GM18909 (cell line): ENCODE measurements around the gene ATP13A5.

Experiments
- ATAC-seq: cut with Tn5 transposase; IDR thresholded peaks from one replicate; pipeline ENCODE4 v1.9.1; 2021; ENCODE audit warnings: mild to moderate bottlenecking; ENCODE audit not compliant: unreplicated experiment, poor library complexity

ATP13A5 gene

GRCh38 chr3:193348686-193349085 lies 29.9 kb downstream of the ATP13A5 start:
- ATAC-seq, result no peak

GRCh38 chr3:193347521-193348501 lies 30.7 kb downstream of the ATP13A5 start:
- ATAC-seq, result no peak

GRCh38 chr3:193346259-193346658 lies 32.3 kb downstream of the ATP13A5 start:
- no peak for ATAC-seq

GRCh38 chr3:193345431-193345830 lies 33.1 kb downstream of the ATP13A5 start:
- no peak for ATAC-seq

GRCh38 chr3:193344486-193344885 lies 34.1 kb downstream of the ATP13A5 start:
- ATAC-seq, result no peak

GRCh38 chr3:193343726-193344222 lies 34.8 kb downstream of the ATP13A5 start:
- no peak for ATAC-seq

- ATAC-seq, result no peak
Measured at GRCh38 chr3:193342551-193342950, 36.0 kb downstream of the ATP13A5 start.

- no peak for ATAC-seq
Measured at GRCh38 chr3:193335031-193335430, 43.5 kb downstream of the ATP13A5 start.

GRCh38 chr3:193333229-193333628 lies 45.3 kb downstream of the ATP13A5 start:
- no peak for ATAC-seq

- ATAC-seq, result no peak
Measured at GRCh38 chr3:193330555-193331204, 47.9 kb downstream of the ATP13A5 start.

GRCh38 chr3:193317682-193318300 lies 60.8 kb downstream of the ATP13A5 start:
- no peak for ATAC-seq

- ATAC-seq, result no peak
Measured at GRCh38 chr3:193314161-193314560, 64.4 kb downstream of the ATP13A5 start.

GRCh38 chr3:193313061-193313958 lies 65.2 kb downstream of the ATP13A5 start:
- ATAC-seq, result no peak

- no peak for ATAC-seq
Measured at GRCh38 chr3:193310914-193311723, 67.4 kb downstream of the ATP13A5 start.

GRCh38 chr3:193305356-193305755 lies 73.2 kb downstream of the ATP13A5 start:
- no peak for ATAC-seq

- no peak for ATAC-seq
Measured at GRCh38 chr3:193301433-193301832, 77.1 kb downstream of the ATP13A5 start.

- ATAC-seq, result no peak
Measured at GRCh38 chr3:193297421-193297820, 81.1 kb downstream of the ATP13A5 start.

- ATAC-seq, result no peak
Measured at GRCh38 chr3:193295985-193296384, 82.6 kb downstream of the ATP13A5 start.

GRCh38 chr3:193292386-193292785 lies 86.2 kb downstream of the ATP13A5 start:
- ATAC-seq, result no peak
